NCI-H2107 treated with DMSO at 0.1 percent for 48 hours (cell line): ENCODE results near the gene STK32B.

Experiments
- DNase-seq: peaks from one replicate; lab custom pipeline; 2025; ENCODE audit not compliant: unreplicated experiment; lab: John Stamatoyannopoulos, UW

The STK32B gene

GRCh38 chr4:5120468-5120867 lies 69.2 kb downstream of the STK32B start:
- DNase-seq: no peak

DNA sequence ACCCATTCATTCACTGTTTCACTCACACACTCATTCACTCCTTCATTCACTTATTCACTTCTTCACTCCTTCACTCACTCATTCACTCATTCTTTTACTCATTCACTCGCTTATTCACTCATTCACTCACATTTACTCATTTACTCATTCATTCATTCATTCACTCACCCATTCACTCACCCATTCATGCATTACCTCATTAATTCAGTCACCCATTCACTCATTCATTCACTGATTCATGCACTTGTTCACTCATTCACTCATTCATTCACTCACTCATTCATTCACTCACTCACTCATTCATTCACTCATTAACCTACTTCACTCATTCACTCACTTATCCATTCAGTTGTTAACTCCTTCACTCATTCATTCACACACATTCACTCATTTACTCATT lies 70.8 kb downstream of the STK32B start:
- DNase-seq: no peak

DNA sequence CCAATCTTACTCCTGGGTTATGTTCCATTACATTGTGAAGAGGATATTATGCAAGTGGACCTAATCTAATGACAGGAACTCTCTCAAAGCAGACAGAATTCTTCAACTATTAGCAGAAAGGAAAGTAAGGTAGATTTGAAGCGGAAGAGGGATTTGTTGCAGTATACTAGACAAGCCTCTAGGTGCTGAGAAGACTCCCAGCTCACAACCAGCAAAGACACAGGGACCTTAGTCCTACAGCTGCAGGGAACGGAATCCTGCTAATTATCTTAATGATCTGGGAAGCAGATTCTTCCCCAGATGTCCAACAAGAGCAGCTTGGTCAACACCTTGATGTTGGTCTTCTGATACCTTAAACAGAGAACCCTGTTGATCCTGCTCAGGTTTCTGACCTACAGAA lies 73.6 kb downstream of the STK32B start:
- DNase-seq: no peak

- DNase-seq: no peak
Observed at GRCh38 chr4:5125321-5125720, 74.0 kb downstream of the STK32B start.

- no peak for DNase-seq
Observed at GRCh38 chr4:5126231-5126630, 75.0 kb downstream of the STK32B start.

- no peak for DNase-seq
Observed at GRCh38 chr4:5126857-5127256, 75.6 kb downstream of the STK32B start.

GRCh38 chr4:5127556-5127955 lies 76.3 kb downstream of the STK32B start:
- no peak for DNase-seq

DNA sequence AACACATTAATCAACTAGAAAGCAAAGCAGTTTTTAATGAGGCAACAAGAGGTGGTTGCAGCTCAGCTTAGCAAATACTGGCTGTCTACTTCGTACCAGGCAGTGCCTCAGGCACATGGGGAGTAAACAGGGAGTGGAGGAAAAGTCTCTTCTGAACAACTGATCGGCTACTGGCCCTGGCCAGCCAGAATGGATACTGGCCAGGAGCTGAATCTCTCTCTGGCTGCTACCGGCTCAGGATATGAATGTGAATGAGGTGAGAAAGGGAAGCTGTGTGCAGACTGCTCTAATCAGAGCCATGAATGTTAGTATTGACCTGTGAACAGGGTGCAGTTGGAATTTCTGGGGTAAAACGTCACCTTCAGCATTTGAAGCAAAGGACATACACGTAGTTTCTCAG lies 77.3 kb downstream of the STK32B start:
- DNase-seq: no peak

DNA sequence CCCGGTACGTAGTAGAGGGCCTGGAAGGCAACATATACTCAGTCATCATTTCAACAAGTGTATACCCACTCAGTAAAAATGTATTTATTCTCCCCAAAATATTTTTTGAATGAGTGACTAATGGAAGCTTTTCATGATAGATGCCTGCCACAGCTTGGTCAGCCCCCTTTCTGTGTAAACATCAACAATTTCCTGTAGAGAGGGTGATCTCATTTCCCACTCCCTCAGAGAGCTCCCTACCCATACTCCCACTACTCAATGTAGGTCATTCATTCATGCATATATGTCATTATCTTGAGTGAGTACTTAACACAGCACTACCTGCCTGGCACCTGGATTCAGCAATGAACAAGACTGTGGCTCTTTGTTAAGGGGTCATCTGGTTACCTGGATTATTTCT lies 81.9 kb downstream of the STK32B start:
- no peak for DNase-seq

DNA sequence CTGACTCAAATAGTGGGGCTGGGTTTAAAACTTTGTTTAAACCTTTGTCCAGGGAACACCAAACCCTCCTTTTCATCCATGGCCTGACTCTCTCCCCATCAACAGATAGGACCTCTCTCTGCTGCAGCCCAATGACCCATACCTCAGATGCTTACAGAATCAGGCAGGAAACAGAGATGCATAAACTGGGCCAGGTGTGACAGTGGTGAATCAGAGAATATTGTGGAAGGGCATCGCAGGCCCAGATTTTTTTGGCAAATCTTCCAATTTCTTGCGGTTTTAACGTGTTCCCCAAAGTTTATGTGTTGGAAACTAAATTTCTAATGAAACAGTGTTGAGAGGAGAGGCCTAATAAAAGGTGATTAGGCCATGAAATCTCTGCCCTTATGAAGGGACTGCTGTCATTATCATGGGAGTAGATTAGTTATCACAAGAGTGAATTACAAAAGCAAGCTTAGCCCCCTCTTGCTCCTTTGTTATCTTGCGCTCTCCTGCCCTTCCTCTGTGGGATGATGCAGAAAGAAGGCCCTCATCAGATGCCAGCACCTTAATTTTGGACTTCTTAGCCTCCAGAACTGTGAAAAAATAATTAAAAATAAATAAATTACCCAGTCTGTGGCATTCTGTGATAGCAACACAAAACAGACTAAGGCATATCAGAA lies 82.8 kb downstream of the STK32B start:
- no peak for DNase-seq

DNA sequence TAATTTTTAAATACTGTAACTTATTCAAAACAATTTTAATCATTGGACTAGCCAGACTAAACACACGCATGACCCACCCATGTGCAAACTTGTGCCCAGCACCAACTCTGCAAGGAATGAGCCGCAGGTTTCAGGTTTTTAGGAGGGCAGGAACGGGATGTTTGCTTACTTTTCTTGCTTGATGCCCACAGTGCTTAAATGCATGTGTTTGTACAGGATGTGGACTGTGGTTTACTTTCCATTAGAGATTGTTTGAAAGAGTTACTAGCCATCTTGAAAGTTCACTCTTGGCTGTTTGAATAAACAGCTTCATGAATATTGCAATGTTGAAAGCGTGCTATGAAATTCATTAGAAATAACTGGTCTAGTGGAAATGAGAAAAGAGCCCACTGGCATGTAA lies 83.3 kb downstream of the STK32B start:
- DNase-seq: no peak

DNA sequence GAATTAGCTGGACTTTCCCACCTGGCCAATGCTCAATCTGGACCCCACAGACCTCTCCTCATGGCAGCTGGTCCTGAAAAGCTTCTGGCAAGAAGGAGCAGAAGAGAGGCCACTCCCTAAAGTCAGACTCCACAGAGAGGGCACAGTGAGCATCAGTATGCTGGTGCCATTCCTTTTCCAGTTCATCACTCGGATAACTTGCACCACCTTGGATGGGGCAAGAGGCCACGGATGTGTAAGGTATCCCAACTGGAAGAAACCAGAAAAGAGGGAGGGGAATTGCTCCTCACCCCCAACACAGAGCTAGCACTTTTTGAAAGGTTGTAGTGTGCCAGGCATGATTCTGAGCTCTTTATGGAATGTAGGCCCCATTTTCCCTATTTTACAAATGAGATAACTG lies 85.9 kb downstream of the STK32B start:
- no peak for DNase-seq

- DNase-seq: no peak
Observed at GRCh38 chr4:5137927-5138326, 86.6 kb downstream of the STK32B start.

DNA sequence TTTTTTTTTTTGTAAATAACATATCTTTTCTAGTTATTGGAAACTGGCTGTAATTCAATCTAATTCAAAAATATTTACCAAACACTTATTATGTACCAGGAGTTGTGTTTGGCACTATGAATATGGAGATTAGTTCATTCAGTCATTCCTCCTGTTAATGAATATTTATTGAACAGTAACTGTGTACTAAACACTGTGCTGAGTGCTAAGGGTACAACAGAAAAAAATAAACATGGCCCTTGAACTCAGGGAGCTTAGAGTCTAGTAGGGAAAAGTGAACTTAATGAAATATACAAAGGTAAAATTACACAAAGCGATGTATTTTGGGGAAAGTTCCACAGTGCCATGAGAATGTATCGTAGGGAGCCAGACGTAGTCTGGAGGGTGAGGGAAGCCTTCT lies 87.1 kb downstream of the STK32B start:
- no peak for DNase-seq

DNA sequence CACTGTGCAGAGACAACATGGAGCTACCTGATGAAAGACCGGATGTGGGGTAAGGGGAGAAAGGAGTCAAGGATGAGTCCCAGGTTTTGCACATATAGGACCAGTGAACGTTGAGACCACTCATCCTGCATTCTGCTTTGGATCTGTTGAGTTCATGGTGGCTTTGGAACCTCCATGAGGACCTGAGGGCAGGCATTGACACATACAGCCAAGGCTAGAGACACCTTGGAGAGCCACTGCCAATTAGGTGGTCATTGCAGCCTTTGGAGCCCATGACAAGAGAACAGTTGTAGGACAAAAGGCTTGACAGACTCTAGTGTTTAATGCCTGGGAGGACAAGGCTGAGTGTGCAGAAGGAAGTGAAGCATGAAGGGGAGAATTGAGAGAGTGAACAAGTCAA lies 87.9 kb downstream of the STK32B start:
- DNase-seq: no peak

DNA sequence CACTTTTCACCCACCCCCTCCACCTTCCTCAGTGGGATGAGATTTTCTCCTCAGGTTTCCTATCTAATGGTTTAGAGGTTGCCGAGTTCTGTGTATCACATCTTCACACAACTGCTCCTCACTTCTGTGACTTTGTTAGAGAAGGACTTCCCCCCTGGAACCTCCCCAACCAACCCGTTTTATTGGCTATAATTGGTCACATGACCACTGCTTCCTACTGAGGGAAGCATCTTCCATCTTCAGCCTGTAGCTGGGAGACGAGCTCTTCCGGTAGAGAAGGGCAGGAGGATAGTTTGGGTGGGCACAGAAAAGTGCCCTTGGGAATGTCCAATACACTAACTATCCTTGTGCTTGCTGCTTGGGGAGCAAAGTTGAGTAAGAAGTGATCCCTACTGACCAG lies 90.5 kb downstream of the STK32B start:
- DNase-seq: no peak

DNA sequence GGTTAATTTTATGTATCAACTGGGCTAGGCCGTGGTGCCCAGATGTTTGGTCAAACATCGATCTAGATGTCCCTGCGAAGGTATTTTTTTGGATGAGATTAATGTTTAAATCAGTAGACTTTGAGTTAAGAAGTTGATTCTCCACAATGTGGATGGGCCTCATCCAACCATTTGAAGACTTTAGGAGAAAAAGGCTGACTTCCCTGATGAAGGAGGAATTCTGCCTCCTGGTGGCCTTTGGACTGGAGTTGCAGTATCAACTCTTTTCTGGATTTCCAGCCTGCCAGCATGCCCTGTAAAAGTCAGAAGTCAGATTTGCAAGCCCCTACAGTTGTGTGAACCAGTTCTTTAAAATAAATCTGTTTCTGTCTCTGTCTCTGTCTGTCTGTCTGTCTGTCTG lies 91.4 kb downstream of the STK32B start:
- DNase-seq: no peak

DNA sequence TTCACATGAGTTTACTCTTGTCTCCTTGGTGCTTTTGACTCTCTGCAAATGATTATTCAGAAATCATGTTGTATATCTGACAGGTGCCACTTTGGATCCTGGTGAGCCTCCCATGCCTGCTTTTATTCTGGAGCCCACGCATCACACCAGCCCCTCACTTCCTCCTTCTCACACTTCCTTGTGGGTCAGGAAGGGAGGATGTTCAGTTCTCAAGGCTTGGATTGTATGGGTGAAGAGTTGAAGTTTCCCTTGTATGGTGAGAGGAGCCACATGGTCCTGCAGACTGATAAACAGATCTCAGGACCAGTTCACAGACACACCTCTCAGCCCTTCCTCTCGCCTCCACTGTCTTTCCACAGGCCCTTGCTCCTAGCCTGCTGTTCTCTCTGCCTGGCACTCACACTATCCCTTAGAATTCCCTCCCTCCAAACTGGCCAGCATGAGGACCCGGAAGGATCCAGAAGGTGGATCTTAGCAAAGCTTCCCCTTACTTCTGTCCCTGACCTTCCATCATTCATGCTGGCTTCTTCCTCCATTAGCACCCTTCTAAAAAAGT lies 92.1 kb downstream of the STK32B start:
- DNase-seq: no peak

DNA sequence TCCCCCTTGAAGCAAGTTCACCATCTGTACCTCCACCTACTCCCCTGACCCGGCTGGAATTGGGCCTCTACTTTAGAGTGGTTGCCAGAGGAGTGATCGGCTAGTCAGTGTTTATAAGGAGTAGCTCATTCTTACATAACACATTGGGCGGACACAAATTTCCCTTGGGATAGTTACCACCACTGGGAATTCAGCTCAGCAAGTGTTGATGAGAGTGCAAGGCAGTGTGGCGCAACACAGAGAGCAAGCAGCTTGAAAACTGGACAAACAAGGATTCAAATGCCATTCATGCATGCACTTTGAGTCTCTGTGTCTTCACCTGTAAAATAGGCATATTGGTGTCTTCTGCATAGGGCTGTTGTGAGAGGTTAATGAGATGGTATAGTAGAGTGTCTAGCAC lies 92.7 kb downstream of the STK32B start:
- no peak for DNase-seq

DNA sequence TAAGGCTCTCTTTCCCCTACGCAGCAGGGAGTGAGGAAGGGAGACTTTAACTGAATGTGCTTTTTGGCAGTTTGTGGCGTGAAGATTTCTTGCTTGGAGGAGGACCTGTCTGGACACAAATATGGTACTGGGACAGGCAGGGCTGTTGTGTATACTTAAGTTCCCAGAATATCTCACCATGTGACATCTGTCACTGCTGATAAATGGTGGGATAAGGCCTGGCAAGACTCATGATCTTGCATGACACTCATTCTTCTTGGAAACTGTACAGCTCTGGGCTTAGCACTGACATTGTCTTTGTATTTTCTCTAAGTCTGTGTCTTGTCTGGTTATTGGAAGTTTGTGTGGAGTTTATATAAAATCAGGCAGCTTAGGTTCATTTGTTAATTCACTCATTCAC lies 93.1 kb downstream of the STK32B start:
- no peak for DNase-seq

DNA sequence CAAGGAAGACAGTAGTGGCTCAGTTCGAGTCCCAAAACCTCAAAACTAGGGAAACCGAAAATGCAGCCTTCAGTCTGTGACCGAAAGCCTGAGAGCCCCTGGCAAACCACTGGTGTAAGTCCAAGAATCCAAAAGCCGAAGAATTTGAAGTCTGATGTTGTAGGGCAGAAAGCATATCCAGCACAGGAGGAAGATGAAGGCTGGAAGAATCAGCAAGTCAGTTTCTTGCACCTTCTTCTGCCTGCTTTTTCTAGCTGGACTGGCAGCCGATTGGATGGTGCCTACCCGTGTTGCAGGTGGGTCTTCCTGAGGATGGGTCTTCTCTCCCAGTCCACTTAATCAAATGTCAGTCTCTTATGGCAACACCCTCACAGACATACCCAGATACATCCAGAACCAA lies 95.0 kb downstream of the STK32B start:
- no peak for DNase-seq

DNA sequence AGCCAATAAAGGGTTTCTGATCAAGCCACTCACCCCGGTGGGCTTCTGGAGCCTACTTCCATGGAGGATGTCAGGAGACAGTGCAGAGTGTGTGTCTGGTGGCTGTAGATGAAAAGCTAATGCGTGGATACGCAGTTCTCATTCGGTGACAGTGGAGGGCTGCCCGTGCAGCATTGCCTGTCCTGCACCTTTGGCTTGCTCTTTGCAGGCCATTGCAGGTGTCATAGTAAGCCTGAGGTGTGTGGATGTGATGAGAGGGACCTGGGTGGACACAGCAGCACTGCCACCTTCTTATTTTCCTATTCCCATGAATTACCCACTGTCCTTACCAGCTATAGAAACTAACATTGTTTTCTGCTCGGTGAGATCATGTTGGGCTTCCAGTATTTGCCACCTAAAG lies 101.2 kb downstream of the STK32B start:
- DNase-seq: no peak

- no peak for DNase-seq
Observed at GRCh38 chr4:5156682-5157081, 105.4 kb downstream of the STK32B start.
